H9 (cell line): ENCODE data around the gene YIPF3. TPM values are rescaled to one million over a fixed set of nuclear protein-coding genes. Genes with fewer than 3 reads are reported as not detected.

Source experiments
- DNase-seq: peaks from one replicate; pipeline ENCODE4 v3.0.0-alpha.2; 2017
- H2AFZ ChIP-seq: one replicate; pipeline ENCODE4 v1.6.1; 2013; ENCODE audit warnings: mild to moderate bottlenecking, low read length, control low read depth, moderate library complexity
- H2AK5ac ChIP-seq: 2 replicates; pipeline ENCODE4 v1.6.1; 2013; ENCODE audit warnings: low read length, control low read depth, mixed read lengths; ENCODE audit not compliant: insufficient read length
- H2BK120ac ChIP-seq: one replicate; pipeline ENCODE4 v1.6.1; 2013; ENCODE audit warnings: low read depth, mild to moderate bottlenecking, low read length, control low read depth, inconsistent platforms; ENCODE audit not compliant: poor library complexity, severe bottlenecking
- H2BK12ac ChIP-seq: 2 replicates; pipeline ENCODE4 v1.6.1; 2013; ENCODE audit warnings: low read length, control low read depth, mixed read lengths, low read depth; ENCODE audit not compliant: insufficient read length
- H2BK15ac ChIP-seq: 2 replicates; pipeline ENCODE4 v1.6.1; 2013; ENCODE audit warnings: low read depth, low read length, control low read depth
- H2BK20ac ChIP-seq: one replicate; pipeline ENCODE4 v1.6.1; 2013; ENCODE audit warnings: low read depth, mild to moderate bottlenecking, low read length, control low read depth, inconsistent platforms; ENCODE audit not compliant: poor library complexity, severe bottlenecking
- H2BK5ac ChIP-seq: 2 replicates; pipeline ENCODE4 v1.6.1; 2013; ENCODE audit warnings: low read length, control low read depth, mixed read lengths; ENCODE audit not compliant: insufficient read length
- H3K14ac ChIP-seq: 2 replicates; pipeline ENCODE4 v1.6.1; 2013; ENCODE audit warnings: low read length, control low read depth; ENCODE audit not compliant: insufficient read depth
- H3K18ac ChIP-seq: 2 replicates; pipeline ENCODE4 v1.6.1; 2013; ENCODE audit warnings: low read depth, mild to moderate bottlenecking, mixed read lengths, low read length, control low read depth; ENCODE audit not compliant: insufficient read length
- H3K23ac ChIP-seq: 2 replicates; pipeline ENCODE4 v1.6.1; 2013; ENCODE audit warnings: low read length, control low read depth, mixed read lengths, low read depth; ENCODE audit not compliant: insufficient read length
- H3K23me2 ChIP-seq: 2 replicates; pipeline ENCODE4 v1.6.1; 2013; ENCODE audit warnings: low read depth, mild to moderate bottlenecking, mixed read lengths, low read length, control low read depth; ENCODE audit not compliant: insufficient read length, poor library complexity, severe bottlenecking
- H3K27ac ChIP-seq: 2 replicates; pipeline ENCODE4 v1.5.1; 2013; ENCODE audit warnings: low read length, control low read depth, mixed read lengths, low read depth; ENCODE audit not compliant: insufficient read length
- H3K27me3 ChIP-seq: 2 replicates; pipeline ENCODE4 v1.6.1; 2013; ENCODE audit warnings: low read length, control low read depth, inconsistent platforms; ENCODE audit not compliant: insufficient read depth
- H3K4ac ChIP-seq: 2 replicates; pipeline ENCODE4 v1.6.1; 2013; ENCODE audit warnings: low read depth, mild to moderate bottlenecking, control low read depth, inconsistent platforms, low read length, moderate library complexity
- H3K4me1 ChIP-seq: 2 replicates; pipeline ENCODE4 v1.6.1; 2013; ENCODE audit warnings: low read length, control low read depth, inconsistent platforms; ENCODE audit not compliant: insufficient read depth
- H3K4me2 ChIP-seq: 2 replicates; pipeline ENCODE4 v1.6.1; 2013; ENCODE audit warnings: low read length, control low read depth, mixed read lengths; ENCODE audit not compliant: insufficient read length, insufficient read depth
- H3K56ac ChIP-seq: 2 replicates; pipeline ENCODE4 v1.6.1; 2013; ENCODE audit warnings: low read depth, mild to moderate bottlenecking, mixed read lengths, low read length, control low read depth; ENCODE audit not compliant: insufficient read length
- H3K79me1 ChIP-seq: 2 replicates; pipeline ENCODE4 v1.6.1; 2013; ENCODE audit warnings: low read depth, mild to moderate bottlenecking, moderate library complexity, low read length, control low read depth, inconsistent platforms; ENCODE audit not compliant: insufficient read depth, poor library complexity, severe bottlenecking
- H3K79me2 ChIP-seq: 2 replicates; pipeline ENCODE4 v1.6.1; 2013; ENCODE audit warnings: low read length, control low read depth, inconsistent platforms; ENCODE audit not compliant: insufficient read depth
- H3K9ac ChIP-seq: 2 replicates; pipeline ENCODE4 v1.6.1; 2013; ENCODE audit warnings: low read length, control low read depth, mixed read lengths; ENCODE audit not compliant: insufficient read length; ENCODE audit errors: extremely low read depth
- H3K9me3 ChIP-seq: one replicate; pipeline ENCODE4 v1.6.1; 2013; ENCODE audit warnings: low read depth, low read length, inconsistent platforms; ENCODE audit not compliant: control insufficient read depth
- H3T11ph ChIP-seq: one replicate; pipeline ENCODE4 v1.6.1; 2013; ENCODE audit warnings: mild to moderate bottlenecking, low read length, control low read depth, inconsistent platforms
- H4K20me1 ChIP-seq: one replicate; pipeline ENCODE4 v1.6.1; 2013; ENCODE audit not compliant: control insufficient read depth, insufficient read length, insufficient read depth
- H4K5ac ChIP-seq: 2 replicates; pipeline ENCODE4 v1.6.1; 2013; ENCODE audit warnings: low read depth, mild to moderate bottlenecking, mixed read lengths, low read length, control low read depth; ENCODE audit not compliant: insufficient read length
- H4K8ac ChIP-seq: replicated peaks from 2 replicates; pipeline ENCODE4 v1.6.1; 2013; ENCODE audit warnings: low read length, control low read depth, mixed read lengths, low read depth; ENCODE audit not compliant: insufficient read length
- H4K91ac ChIP-seq: 2 replicates; pipeline ENCODE4 v1.6.1; 2013; ENCODE audit warnings: low read depth, mild to moderate bottlenecking, moderate library complexity, mixed read lengths, low read length, control low read depth; ENCODE audit not compliant: insufficient read length
- H3K27ac Mint-ChIP-seq, 3 experiments: 2 replicates in 2 of 3; 3 replicates in 1 of 3; pipeline ENCODE4 v1.8.0; 2020 to 2021; ENCODE audit warnings: mixed read lengths in 3 of 3, mild to moderate bottlenecking in 1 of 3, moderate library complexity in 1 of 3
- H3K27me3 Mint-ChIP-seq: 2 replicates; pipeline ENCODE4 v1.8.0; 2021; ENCODE audit warnings: low read depth, mild to moderate bottlenecking, moderate library complexity, mixed read lengths
- H3K36me3 Mint-ChIP-seq, 3 experiments: 2 replicates in 2 of 3; 3 replicates in 1 of 3; pipeline ENCODE4 v1.8.0; 2020 to 2021; ENCODE audit warnings: low read depth in 3 of 3, mixed read lengths in 3 of 3; ENCODE audit not compliant: insufficient read depth in 1 of 3
- H3K4me1 Mint-ChIP-seq, 2 experiments: 2 replicates each; pipeline ENCODE4 v1.8.0; 2020; ENCODE audit warnings: mixed read lengths in 2 of 2
- H3K4me3 Mint-ChIP-seq, 2 experiments: 2 replicates in 1 of 2; 3 replicates in 1 of 2; pipeline ENCODE4 v1.8.0; 2020 to 2021; ENCODE audit warnings: mild to moderate bottlenecking in 2 of 2, mixed read lengths in 2 of 2, moderate library complexity in 1 of 2
- H3K9me3 Mint-ChIP-seq, 2 experiments: 2 replicates in 1 of 2; 3 replicates in 1 of 2; pipeline ENCODE4 v1.8.0; 2020; ENCODE audit warnings: mild to moderate bottlenecking in 2 of 2, mixed read lengths in 2 of 2, moderate library complexity in 1 of 2
- CTCF ChIP-seq: fragments of 200-600 bp; sonication (generic); conservative IDR thresholded peaks from 3 replicates; pipeline ENCODE4 v1.8.0; 2021; ENCODE audit warnings: antibody characterized with exemption, mild to moderate bottlenecking
- WGBS: extraction: QIAGEN DNeasy Blood & Tissue Kit; methylation state at CpG from one replicate; pipeline ENCODE4 v1.1.7; 2013; ENCODE audit warnings: missing lambda C conversion rate, low lambda C conversion rate, mixed read lengths; ENCODE audit not compliant: insufficient read length; ENCODE audit errors: extremely low coverage; 5-methylcytosine and 5-hydroxymethylcytosine counted together
- total RNA-seq: library from RNA; stranded (reverse); gene quantifications from 2 replicates; pipeline ENCODE4 v1.2.1, GENCODE V29; 2021

Gene YIPF3
- total RNA-seq, 1 experiment from 2014 or later: 84.5 TPM

GRCh38 chr6:43510827-43511163, 5.9 kb downstream of the YIPF3 start:
- no peak overlapping the region for H4K91ac ChIP-seq
- H3K4me1 Mint-ChIP-seq: peaks cover 27 to 36% of the 10 kb centered on the region in 2 experiments
- H3K36me3 Mint-ChIP-seq: peaks cover 24 to 47% (median 41%) of the 10 kb centered on the region in 3 experiments
- no peak overlapping the region for H2BK12ac ChIP-seq
- DNase-seq: no peak
- peak overlapping the region; percentile 61 to 86 for H3K4me3 Mint-ChIP-seq
- no peak overlapping the region for H3K14ac ChIP-seq
- H2AFZ ChIP-seq: no peak overlapping the region
- no peaks in the 10 kb centered on the region for H3K4me1 ChIP-seq
- H3K4me2 ChIP-seq: peak overlapping the region; percentile 65
- no peaks in the 10 kb centered on the region for H4K20me1 ChIP-seq
- peaks cover 28% of the 10 kb centered on the region for H3K27me3 Mint-ChIP-seq
- H2BK5ac ChIP-seq: no peak overlapping the region
- peaks cover 2 to 3% of the 10 kb centered on the region in 2 experiments; a peak in 3 of 5 replicates for H3K9me3 Mint-ChIP-seq
- H2BK120ac ChIP-seq: no peak overlapping the region
- peaks cover 8% of the 10 kb centered on the region; the same call in 1 of the 2 replicates for H3K27me3 ChIP-seq
- TF ChIP-seq CTCF: no peak
- no peak overlapping the region for H3K27ac Mint-ChIP-seq
- peaks cover under 1% of the 10 kb centered on the region; the same call in 1 of the 2 replicates for H3K79me2 ChIP-seq
- H3K79me1 ChIP-seq: peaks cover 4% of the 10 kb centered on the region
- H3K9ac ChIP-seq: no peak overlapping the region
- no peak overlapping the region for H4K8ac ChIP-seq
- no peak overlapping the region for H3K27ac ChIP-seq
- no peak overlapping the region for H3T11ph ChIP-seq
- H2BK15ac ChIP-seq: no peak overlapping the region
- no peaks in the 10 kb centered on the region for H3K9me3 ChIP-seq
- H3K23me2 ChIP-seq: peaks cover 5% of the 10 kb centered on the region
- no CpG with 5 or more reads among the region's 10 CpGs for WGBS
- no peak overlapping the region for H3K23ac ChIP-seq
- H4K5ac ChIP-seq: no peak overlapping the region
- H2BK20ac ChIP-seq: no peak overlapping the region
- no peak overlapping the region for H3K56ac ChIP-seq
- H3K4ac ChIP-seq: no peak overlapping the region
- no peak overlapping the region for H2AK5ac ChIP-seq
- no peak overlapping the region for H3K18ac ChIP-seq
